ENCODE results near the gene CDH22. TPM values are rescaled to one million over a fixed set of nuclear protein-coding genes. Genes with fewer than 3 reads are reported as not detected.

Gene CDH22
- total and polyA plus RNA-seq, 2 donors from 2014 or later, result 0.19 to 1.6 TPM

DNA sequence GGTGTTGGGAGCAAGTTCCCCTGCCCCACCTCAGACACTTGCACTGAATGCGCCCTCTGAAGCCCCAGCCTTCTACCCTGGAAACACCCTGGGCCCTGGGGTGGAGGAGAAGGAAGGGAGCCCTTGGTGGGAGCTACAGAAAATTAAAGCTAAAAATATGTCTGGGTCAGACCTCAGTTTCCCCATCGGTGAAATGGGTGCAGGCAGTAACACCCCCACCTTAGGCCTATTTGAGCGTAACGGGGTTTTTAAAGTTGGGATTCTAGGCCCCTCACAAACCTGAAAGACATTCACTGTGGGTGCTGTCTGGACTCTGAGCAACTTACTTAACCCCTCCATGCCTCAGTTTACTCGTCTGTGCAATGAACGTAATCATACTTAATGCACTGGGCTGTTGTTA lies 19.3 kb upstream of the CDH22 start:
- Histone ChIP-seq H3K27ac (ENCODE audit: low read depth in 2 of 2, low read length in 2 of 2) (no peak overlapping the region), H3K9me3 (ENCODE audit: control insufficient read depth in 2 of 3, insufficient read depth in 1 of 3, low read length in 3 of 3) (no peaks in the 10 kb centered on the region), H3K36me3 (ENCODE audit: control insufficient read depth in 2 of 3, insufficient read depth in 3 of 3, low read length in 3 of 3) (no peaks in the 10 kb centered on the region), H3K4me3 (ENCODE audit: low read length in 3 of 3) (no peak overlapping the region), H3K27me3 (ENCODE audit: control insufficient read depth, insufficient read depth, low read length) (no peaks in the 10 kb centered on the region), H3K4me1 (ENCODE audit: control insufficient read depth in 2 of 3, insufficient read depth in 2 of 3, low read depth in 1 of 3, low read length in 3 of 3) (peaks cover 0 to 2% (median 0%) of the 10 kb centered on the region in 3 donors), H3K9ac (ENCODE audit: low read length in 3 of 3) (no peak overlapping the region)
- intact Hi-C loops (cut with DNase I), result no loop called here
- FAIRE-seq (no peak), DNase-seq (no peak)
- TF ChIP-seq, protein P1, sequence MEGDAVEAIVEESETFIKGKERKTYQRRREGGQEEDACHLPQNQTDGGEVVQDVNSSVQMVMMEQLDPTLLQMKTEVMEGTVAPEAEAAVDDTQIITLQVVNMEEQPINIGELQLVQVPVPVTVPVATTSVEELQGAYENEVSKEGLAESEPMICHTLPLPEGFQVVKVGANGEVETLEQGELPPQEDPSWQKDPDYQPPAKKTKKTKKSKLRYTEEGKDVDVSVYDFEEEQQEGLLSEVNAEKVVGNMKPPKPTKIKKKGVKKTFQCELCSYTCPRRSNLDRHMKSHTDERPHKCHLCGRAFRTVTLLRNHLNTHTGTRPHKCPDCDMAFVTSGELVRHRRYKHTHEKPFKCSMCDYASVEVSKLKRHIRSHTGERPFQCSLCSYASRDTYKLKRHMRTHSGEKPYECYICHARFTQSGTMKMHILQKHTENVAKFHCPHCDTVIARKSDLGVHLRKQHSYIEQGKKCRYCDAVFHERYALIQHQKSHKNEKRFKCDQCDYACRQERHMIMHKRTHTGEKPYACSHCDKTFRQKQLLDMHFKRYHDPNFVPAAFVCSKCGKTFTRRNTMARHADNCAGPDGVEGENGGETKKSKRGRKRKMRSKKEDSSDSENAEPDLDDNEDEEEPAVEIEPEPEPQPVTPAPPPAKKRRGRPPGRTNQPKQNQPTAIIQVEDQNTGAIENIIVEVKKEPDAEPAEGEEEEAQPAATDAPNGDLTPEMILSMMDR (IDR thresholded peaks at IDR 0.05; ENCODE audit: borderline replicate concordance, extremely low read depth, insufficient read depth), result no peak

DNA sequence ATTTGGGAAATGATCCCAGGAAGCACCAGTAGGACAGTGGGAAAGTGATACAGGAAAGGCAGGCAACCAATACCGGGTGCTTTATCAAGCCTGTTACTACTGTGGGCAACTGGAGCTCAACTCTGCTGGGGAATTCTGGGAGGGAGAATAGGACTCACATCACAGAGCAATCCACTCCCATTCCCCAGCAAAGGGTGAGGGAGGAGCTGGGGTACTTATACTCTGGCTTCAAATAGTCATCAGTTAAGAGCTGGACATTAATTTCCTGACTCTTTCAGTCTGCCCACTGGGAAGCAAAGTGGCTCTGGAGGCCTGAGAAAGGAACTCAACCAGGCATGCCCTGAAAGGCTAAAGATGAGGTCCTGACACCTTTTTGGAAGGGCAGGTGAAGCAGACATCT lies 17.5 kb upstream of the CDH22 start:
- Histone ChIP-seq H3K9me3 (ENCODE audit: control insufficient read depth in 2 of 3, insufficient read depth in 1 of 3, low read length in 3 of 3) (no peaks in the 10 kb centered on the region), H3K27ac (ENCODE audit: low read depth in 2 of 2, low read length in 2 of 2) (no peak overlapping the region), H3K9ac (ENCODE audit: low read length in 3 of 3) (no peak overlapping the region), H3K4me1 (ENCODE audit: control insufficient read depth in 2 of 3, insufficient read depth in 2 of 3, low read depth in 1 of 3, low read length in 3 of 3) (peaks cover 0 to 2% (median 0%) of the 10 kb centered on the region in 3 donors), H3K27me3 (ENCODE audit: control insufficient read depth, insufficient read depth, low read length) (no peaks in the 10 kb centered on the region), H3K4me3 (ENCODE audit: low read length in 3 of 3) (no peak overlapping the region), H3K36me3 (ENCODE audit: control insufficient read depth in 2 of 3, insufficient read depth in 3 of 3, low read length in 3 of 3) (no peaks in the 10 kb centered on the region)
- intact Hi-C loops (cut with DNase I), result no loop called here
- FAIRE-seq, result no peak
- no peak for DNase-seq
- TF ChIP-seq, protein P1 (IDR thresholded peaks at IDR 0.05; ENCODE audit: borderline replicate concordance, extremely low read depth, insufficient read depth), result no peak

DNA sequence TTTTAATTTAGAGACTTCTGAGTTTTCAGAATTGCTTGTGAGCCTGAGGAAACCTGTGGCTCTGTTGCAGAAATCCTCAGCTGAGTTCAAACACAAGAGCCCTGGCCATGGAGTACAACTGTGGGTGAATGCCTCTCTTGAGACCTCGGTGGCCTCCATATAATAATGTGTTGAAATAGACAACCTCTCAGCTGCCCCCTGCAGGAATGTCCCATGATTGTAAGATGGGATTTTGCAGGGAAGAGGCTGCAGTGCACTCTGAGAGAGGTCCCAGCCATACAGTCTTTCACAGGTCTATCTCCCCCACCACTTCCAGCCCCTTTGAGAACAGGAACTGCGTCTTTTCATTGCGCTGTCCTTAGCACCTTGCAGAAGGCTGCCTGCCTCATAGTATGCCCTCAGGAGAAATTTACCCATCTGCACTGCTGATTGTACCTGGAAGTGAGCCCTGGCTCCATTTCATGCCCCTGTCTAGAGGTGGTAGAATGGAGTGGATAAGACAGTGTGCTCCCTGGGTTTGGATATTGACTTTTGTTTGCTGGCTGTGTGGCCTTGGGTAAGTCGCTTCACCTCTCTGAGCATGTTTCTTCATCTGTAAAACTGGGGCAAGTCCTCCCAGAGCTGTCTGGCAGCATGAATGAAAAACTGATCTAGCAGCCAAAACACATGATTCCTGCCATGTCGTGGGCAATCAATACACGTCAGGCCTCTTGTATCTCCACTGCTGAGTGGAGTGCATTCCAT lies 16.8 kb upstream of the CDH22 start:
- Histone ChIP-seq H3K9me3 (ENCODE audit: control insufficient read depth in 2 of 3, insufficient read depth in 1 of 3, low read length in 3 of 3) (no peaks in the 10 kb centered on the region), H3K4me3 (ENCODE audit: low read length in 3 of 3) (no peak overlapping the region), H3K27me3 (ENCODE audit: control insufficient read depth, insufficient read depth, low read length) (no peaks in the 10 kb centered on the region), H3K36me3 (ENCODE audit: control insufficient read depth in 2 of 3, insufficient read depth in 3 of 3, low read length in 3 of 3) (no peaks in the 10 kb centered on the region), H3K9ac (ENCODE audit: low read length in 3 of 3) (no peak overlapping the region), H3K27ac (ENCODE audit: low read depth in 2 of 2, low read length in 2 of 2) (no peak overlapping the region), H3K4me1 (ENCODE audit: control insufficient read depth in 2 of 3, insufficient read depth in 2 of 3, low read depth in 1 of 3, low read length in 3 of 3) (peaks cover 0 to under 1% (median 0%) of the 10 kb centered on the region in 3 donors)
- TF ChIP-seq, protein P1 (IDR thresholded peaks at IDR 0.05; ENCODE audit: borderline replicate concordance, extremely low read depth, insufficient read depth), result no peak
- DNase-seq, result no peak
- intact Hi-C loops (cut with DNase I), result no loop called here
- no peak for FAIRE-seq
